Endometrium (tissue), 2 donors: Measurements from ENCODE around the gene TAF8.
"Not testable (repeated sequence)": the region's sequence is repeated elsewhere in the genome, so short reads cannot be mapped to it uniquely, and the experiment has no call there.

Experiments
- FAIRE-seq: peaks from 2 replicates; lab custom pipeline; 2012; peaks lifted over from hg19 to GRCh38; lab: Jason Lieb, UNC
- donor health status: control.
- donor health status: control.

Gene TAF8, protein sequence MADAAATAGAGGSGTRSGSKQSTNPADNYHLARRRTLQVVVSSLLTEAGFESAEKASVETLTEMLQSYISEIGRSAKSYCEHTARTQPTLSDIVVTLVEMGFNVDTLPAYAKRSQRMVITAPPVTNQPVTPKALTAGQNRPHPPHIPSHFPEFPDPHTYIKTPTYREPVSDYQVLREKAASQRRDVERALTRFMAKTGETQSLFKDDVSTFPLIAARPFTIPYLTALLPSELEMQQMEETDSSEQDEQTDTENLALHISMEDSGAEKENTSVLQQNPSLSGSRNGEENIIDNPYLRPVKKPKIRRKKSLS

DNA sequence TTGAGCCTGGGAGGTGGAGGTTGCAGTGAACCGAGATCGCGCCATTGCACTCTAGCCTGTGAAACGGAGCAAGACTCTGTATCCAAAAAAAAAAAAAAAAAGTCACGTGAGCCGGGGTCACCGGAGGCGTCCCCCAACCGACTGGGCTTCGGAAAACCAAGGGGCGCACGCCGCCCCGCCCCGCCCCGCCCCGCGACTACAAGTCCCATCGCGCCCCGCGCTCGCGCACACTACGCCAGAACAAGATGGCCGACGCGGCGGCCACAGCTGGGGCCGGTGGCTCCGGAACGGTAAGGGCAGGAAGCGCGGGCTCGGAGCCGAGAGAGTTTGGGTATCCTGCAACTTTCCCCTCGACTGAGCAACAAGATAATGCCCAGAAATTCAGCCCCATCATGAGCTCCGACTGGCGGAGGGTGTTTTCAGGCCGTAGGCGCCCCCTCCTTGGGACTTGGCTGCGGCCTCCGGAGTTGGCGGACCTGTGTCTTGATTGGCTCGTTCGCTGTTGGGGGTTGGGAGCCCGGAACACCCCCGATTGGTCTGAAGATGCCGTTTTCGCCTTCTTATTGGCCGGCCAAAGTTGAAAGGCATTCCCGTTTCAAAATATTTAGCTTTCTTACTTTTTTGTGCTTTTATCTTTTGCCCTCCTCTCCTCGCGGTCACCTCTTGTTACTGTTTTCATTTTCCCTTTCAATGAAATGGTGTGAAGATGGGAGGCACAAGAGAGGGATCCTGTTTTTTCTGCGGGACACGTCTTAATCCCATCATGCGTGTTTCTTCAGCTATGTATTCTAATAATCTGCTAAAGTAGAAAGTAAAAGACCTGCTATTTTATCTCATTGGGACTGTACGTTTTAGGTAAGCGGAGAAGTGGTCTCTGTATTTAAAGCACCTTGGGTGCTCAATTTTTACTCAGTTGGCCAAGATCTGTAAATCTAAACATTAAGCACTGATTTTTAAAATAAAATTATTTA is at the start of gene TAF8:
Gene TAF8 (plus strand): TSS at position 228 of the 971 bp plus-strand sequence. CDS start 18 bp downstream, at position 246.
- peak; percentile 50 for FAIRE-seq

DNA sequence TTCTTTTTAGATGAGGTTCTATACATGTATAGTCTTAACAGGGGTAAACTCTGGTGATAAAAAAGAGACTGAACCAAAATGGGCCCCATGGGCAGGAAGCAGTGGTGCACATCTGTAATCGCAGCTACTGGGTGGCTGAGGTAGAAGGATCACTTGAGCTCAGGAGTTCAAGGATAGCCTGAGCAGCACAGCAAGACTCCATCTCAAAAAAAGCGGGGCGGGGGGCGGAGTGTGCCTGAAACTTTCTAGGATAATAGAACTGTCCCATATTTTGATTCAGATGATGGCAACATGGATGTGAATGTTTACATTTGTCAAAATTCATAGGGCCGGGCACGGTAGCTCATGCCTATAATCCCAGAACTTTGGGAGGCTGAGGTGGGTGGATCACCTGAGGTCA is 48.8 kb upstream of the TAF8 start:
- no peak for FAIRE-seq

DNA sequence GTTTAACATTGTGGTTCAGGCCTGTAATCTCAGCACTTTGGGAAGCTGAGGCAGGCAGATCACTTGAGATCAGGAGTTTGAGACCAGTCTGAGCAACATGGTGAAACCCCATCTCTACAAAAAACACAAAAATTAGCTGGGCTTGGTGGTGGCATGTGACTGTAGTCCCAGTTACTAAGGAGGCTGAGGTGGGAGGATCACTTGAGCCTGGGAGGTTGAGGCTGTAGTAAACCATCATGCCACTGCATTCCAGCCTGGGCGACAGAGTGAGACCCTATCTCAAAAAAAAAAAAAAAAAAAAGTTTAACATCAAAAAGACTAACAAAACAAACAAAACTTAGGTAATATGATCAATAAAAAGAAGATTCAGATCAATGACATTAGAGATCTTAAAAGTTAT is 46.7 kb upstream of the TAF8 start:
- FAIRE-seq = not testable (repeated sequence)

DNA sequence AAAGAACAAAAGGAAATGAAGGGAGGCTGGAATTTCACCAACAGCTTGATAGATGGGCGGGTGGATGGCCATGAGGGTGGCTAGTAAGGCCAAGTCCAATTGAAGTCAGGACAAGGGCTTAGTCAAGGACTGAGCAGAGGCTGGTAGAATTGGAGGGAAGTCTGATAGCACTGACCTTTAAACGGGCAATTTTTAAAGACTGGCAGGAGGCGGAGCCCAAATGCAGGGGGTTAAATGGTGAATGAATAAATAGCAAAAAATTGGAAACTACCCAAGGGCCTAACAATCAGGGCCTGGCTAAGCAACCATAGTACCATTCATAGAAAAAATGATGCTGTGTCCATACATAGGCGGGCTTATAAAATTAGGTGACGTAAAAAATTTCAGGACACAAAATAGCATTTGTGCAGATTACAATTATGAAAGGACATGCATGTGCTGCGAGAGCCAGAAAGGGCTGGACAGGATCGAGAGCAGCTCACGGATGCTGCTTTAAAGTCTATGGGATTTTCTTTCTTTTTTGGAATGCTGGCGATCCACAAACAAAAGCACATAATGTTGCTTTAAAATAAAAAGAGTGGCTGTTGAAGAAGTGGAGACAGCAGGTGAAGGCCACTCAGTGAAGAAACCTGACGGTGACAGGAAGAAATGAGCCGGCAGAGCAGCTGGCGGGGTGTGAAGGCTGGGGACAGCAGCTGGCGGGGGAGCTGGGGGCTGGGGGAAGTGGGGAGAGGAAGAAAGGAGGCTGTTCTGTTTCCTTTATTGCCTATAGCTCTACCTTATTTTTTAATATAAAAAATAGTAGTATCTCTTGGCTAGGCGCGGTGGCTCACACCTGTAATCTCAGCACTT is 42.8 kb upstream of the TAF8 start:
- no peak for FAIRE-seq

DNA sequence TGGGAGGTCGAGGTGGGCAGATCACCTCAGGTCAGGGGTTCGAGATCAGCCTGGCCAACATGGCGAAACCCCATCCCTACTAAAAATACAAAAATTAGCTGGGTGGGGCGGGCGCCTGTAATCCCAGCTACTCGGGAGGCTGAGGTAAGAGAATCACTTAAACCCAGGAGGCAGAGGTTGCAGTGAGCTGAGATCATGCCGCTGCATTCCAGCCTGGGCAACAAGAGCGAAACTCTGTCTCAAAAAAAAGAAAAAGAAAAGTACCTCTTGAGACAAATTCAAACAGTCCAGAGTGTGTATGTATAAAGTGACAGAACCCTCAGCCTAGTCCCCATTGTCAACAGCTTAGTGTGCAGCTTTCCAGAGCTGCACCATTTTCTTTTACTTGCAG is 42.2 kb upstream of the TAF8 start:
- not testable (repeated sequence) for FAIRE-seq

DNA sequence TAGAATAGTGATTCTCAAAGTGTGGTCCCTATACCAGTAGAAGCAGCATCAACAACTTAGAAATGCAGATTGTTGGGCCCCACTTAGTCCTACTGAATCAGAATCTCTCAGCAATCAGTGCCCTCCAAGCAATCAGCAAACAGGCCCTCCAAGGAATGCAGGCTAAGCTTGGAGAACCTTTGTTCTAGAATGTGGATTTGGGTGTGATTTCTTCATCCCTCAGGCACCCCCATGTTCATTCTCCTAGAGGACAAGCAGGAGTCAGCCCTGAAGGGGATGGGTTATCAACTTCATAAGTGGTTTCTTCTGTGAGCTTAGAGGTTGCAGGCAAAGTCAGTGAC is 40.5 kb upstream of the TAF8 start:
- FAIRE-seq = no peak

DNA sequence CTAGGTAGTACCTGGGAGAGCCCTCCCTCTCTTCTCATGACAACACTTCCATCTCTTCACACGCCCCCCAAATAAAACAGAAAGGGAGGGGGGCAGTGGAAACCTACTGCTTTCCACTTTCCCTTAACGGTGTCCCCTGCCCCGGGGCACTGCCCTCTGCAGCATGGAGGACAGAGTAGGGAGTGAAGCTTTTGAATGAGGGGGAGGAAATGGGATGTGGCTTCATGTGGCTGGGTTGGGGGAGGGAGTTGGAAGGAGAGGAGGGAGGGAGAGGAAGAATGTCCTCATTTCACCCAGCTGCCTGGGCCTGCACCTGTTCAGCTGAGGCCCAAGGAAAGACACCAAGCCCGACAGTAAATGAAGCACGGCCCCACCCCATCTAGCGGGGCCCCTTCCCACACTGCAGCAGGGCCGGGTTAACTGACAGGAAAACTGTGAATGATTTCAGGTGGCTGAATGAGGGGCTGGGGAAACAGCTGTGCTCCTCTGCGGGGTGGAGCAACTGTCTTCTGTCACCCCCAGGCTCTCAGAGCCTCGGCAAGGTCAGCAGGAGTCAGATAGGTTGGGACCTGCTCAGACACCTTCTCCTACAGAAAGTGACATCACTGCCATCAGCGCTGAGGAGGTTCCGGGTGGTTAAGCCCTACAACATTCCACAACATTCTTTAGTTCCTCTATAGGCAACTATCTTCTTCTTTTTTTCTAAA is 40.0 kb upstream of the TAF8 start:
- no peak for FAIRE-seq

DNA sequence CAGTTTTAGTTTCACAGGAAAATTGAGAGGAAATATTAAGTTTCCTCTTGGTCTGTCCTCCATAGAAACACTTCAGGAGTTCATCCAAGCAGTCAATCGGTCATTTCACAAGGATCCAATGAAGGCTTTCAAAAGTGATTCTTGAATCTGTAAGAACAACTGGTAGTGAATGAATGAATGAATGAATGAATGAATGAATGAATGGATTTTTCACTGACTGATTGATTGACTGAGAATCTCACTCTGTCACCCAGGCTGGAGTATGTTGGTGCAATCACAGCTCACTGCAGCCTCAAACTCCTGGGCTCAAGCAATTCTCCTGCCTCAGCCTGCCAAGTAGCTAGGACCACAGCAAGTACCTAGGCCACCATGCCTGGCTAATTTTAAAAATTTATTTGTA is 39.4 kb upstream of the TAF8 start:
- FAIRE-seq = no peak

DNA sequence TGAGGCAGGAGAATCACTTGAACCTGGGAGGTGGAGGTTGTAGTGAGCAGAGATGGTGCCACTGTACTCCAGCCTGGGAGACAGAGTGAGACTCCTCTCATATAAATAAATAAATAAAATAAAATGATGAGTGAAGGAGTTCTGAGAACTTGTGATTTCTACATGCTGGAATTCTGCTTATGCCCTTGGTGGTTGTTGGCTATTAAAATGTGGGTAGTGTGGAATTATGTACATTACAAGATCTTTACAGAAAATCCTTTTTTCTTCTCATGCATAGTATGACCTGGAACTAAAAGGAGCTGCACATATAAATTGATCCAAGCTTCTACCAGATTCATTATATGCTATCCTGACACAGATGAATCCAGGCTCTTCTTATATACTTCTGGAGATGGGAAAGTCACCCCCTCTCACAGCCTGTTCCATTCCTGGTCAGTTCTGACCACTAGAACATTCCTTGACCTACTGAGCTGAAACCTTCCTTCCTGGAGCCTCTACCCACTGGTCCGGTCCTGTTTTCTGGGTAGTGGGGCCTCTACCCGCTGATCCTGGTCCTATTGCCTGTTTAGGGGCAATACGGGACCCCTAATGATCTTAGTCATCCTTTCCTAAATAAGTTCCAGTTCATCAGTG is 37.7 kb upstream of the TAF8 start:
- FAIRE-seq = no peak

DNA sequence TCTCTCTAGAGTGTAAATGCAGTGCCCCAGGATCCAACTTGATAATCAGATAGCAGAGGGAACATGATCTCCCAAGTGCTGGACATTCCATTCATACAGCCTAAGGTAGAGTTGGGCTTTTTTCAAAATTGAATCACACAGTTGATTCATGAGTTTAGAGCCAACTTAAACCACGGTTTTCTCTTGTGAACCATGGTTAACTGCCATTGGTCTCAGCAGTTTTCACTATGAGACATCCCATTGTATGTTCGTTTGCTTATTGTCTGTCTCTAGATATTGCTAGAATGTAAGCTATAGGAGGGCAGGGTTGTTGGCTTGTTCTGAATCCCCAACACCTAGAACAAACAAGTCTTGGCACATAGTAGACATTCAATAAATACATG is 37.2 kb upstream of the TAF8 start:
- FAIRE-seq = no peak

DNA sequence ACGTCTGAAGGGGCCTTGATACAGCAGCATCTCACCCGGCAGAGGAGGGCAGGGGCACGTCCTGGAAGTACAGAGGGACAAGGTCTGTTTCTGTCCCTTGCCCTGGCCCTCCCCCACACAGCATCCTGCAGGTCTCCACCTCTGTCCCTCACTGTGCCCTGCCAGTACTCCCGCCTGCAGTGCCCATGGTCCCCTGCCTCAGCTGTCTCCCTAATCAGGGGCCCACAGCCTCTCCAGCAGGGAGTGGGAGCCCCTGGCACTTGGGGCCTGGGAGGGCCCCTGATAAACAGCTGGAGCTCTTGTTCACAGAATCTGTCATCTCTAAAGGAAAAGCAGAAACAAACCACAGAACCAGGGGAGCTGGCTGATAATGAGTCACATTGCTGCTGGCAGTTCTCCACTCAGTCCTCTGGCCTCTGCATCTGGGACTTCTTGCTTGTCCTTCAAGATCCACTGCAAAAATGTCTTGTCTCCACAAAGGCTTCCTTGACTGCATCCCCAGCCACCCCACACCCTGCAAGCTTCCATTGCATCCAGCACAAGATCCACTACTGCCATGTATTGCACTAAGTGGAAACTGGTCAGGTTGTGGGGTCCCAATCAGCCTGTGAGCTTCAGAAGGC is 33.2 kb upstream of the TAF8 start:
- no peak for FAIRE-seq

DNA sequence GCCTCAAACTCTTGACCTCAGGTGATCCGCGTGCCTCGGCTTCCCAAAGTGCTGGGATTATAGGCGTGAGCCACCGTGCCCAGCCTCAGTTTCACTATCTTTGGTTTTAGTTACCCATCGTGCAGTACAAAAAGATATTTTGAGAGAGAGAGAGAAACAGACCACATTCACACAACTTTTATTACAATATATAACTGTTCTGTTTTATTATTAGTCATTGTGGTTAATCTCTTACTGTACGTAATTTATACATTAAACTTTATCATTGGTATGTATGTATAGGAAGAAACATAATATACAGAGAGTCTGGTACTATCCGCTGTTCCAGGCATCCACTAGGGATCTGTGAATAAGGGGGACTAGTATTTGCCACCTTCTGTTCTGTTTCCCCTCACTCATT is 29.4 kb upstream of the TAF8 start:
- no peak for FAIRE-seq

DNA sequence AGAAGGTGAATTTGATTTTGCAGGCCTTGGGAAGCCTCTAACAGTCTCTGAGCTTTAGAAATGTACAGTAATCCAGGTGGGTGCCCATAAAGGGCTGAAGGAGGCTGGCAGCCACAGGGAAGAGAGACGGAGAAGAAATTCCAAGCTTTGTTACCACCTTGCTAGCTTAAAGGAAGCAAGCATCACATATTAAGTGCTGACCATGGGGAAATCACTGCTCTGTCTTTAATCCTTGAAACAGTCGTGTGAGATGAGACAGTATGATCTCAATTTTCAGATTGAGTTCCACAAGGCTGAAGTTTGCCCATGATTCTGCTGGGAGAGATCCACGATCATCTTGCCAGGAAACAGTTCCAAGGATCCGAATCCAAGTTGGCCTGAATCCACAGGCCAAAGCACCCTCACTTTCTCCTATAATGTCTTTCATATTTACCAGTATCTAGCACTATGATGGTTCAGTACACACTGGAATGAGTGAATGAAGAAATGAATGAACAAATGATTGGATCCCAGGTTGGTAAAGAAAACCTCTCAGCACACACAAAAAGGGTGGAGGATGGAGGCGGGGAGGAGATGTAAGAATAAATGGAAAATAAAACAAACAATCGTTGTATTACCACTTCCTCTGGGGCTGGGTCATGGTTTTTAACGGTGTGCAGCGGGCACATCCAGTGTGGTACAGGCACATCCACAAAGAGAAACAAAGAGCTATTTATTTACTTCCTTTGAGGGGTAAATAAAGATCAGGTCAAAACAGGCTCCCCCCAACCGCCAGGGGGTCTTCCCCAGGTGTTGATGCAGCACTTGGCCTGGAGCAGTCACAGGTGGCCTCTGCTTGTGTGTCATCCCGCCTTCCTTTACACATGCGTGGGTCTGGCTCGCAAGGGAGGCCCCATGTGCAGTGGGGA is 28.2 kb upstream of the TAF8 start:
- no peak for FAIRE-seq

DNA sequence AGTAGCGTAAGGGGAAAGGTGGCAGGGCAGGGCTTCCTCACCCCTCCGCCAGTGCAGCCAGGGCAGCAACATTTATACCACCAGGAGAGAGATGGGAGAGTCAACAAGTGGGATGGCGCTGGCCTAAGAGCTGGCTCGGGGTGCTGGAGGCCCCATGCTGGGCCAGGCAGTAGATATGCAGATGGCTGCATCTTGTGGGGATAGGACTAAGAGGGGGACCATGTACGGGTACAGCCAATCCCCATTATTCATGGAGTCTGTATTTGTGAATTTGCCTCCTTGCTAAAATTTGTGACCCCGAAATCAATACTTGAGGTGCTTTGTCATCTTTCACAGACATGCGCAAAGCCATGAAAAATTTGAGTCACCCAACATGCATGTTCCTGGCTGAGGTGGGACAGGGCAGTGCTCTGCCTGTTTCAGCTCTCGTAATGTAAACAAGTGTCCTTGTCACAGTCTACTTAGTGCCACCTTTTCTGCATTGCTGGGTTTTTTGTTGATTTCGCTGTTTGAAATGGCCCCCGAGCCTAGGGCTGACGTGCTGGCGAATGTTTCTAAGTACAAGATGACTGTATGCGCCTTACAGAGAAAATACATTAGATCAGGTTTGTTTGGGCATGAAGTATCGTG is 27.5 kb upstream of the TAF8 start:
- FAIRE-seq = no peak

DNA sequence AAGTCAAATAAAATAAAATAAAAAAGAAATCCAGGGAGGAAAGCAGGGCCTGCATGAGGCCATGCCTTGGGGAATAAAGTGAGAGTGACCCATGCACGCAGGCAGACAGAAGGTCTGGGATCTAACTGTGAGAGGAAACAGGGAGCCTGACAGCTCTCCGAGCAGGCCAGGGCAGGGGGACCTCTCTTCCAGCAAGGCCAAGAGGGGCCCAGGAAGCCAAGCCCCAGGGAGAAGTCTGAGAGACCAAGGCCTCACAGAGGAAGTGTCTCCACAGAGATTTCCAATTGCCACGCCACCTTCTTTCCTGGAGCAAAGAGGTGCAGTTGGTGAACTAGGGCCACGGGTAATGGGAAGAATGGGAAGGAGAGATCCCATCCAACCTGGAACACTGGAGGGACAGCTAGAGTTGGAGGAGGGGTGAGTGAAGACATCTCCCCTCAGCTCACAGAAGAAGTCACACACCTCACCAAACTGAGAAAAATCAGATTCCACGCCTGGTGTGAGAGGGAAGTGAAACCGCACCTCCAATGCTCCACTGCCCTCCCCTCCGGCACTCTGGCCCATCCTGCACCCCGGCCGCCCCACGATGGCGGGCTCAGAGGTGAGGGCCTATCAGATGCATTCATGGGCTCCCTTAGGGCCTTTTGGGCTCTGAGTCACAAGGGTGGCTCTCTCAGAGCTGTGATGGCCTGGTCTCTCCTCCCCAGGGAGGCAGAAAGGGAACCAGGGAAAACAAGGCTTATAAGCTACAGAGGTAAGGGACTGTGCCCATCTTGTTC is 25.1 kb upstream of the TAF8 start:
- no peak for FAIRE-seq

DNA sequence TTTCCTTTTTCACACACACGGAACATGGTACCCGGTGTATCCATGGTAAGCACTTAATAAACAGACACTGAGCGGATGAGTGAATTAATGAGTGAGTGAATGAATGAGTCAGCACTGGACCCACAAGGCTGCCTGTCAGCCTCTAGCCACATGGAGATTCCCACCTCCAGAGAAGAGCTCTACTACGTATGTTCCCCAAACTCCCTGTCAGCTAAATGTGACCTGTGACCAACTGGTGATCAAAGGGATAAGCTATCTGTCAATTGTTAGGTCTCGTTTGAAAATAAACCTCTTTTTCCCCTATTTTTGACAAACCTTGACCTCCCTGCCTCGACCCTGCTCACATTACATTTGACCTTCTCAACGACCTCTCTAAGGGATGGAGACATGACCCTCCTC is 24.5 kb upstream of the TAF8 start:
- FAIRE-seq = no peak

DNA sequence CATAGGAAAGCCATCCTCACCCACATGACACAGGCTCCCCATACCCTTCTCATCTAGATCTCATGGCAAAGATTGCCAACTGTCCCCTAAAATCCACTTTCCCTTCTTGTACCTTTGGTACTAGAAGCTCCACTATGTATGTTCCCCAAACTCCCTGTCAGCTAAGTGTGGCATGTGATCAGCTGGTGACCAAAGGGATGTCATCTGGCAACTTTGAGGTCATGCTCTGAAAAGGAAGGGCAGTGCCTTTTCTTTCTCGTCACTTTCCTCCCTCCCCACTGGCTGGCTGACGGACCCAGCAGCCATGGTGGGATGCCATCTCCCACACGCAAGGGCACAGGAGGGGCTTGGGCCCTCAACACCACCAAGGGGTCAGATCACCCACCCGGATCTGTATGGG is 23.8 kb upstream of the TAF8 start:
- FAIRE-seq = no peak

DNA sequence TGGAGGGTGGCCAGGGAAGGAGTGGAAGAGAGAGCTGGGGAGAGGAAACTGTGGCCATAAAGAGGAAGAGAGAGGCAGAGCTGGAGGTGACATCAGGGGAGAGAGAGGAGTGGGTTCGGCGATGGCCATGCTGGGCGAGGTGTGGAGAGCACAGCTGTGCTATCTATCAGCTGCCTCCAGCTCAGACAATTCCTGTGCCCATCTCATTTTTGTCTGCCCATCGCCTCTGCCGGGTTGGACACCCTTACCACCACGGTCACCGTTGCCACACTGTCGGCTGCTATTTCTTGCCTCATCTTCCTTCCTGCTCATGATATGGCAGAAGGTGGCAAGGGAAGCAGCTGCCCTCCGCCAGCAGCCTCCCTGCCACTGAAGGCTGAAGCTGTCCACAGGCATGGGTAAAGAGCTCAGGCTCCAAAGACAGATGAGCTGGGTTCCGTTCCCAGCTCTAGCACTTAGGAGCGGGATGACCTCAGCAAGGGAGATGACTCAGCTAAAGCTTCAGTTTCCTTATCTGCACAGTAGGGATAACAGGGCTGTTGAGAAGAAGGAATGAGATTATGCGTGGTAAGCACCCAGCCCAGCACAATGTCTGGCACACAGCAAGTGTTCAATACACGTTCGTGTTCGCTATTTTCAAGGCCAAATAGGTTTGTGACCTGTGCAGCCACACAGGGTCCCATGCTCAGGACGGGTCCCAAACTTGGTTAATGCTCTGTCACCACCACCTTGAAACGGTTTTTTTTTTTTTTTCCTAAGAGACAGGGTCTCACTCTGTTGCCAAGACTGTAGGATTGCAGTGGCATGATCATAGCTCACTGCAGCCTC is 21.9 kb upstream of the TAF8 start:
- FAIRE-seq = no peak
